WTC11 (cell line): ENCODE measurements around the gene FBXW4.

Experiments
- CTCF ChIP-seq: fragments of 200-600 bp; IDR thresholded peaks from 2 replicates; pipeline ENCODE4 v1.8.0; 2022; ENCODE audit warnings: antibody characterized with exemption
- ESRRA ChIP-seq: sonication (generic); formaldehyde crosslinking; IDR thresholded peaks from 2 replicates; pipeline ENCODE4 v1.8.1; 2022; ENCODE audit warnings: mild to moderate bottlenecking, missing genetic modification reagents, borderline replicate concordance
- GABPB1 ChIP-seq: sonication (generic); formaldehyde crosslinking; IDR thresholded peaks from 2 replicates; pipeline ENCODE4 v1.8.1; 2023; ENCODE audit warnings: mild to moderate bottlenecking, missing genetic modification reagents
- USF2 ChIP-seq: sonication (generic); formaldehyde crosslinking; IDR thresholded peaks from 2 replicates; pipeline ENCODE4 v1.8.1; 2023; ENCODE audit warnings: mild to moderate bottlenecking, missing genetic modification reagents, moderate library complexity

GRCh38 chr10:101578803-101579515, 116.0 kb downstream of the FBXW4 start:
- TF ChIP-seq ESRRA (CRISPR knock-in tag), result no peak
- TF ChIP-seq CTCF, result no peak
- no peak for TF ChIP-seq GABPB1 (CRISPR knock-in tag)
- no peak for TF ChIP-seq USF2
